SK-MEL-5 (cell line): ENCODE results near the gene KLHDC8B. TPM values are rescaled to one million over a fixed set of nuclear protein-coding genes. Genes with fewer than 3 reads are reported as not detected.
A peak's percentile ranks its signal among the peaks of the same experiment; 100 is the strongest.
"Not testable (repeated sequence)": the region's sequence is repeated elsewhere in the genome, so short reads cannot be mapped to it uniquely, and the experiment has no call there.

Source experiments
- DNase-seq: peaks from one replicate; pipeline ENCODE4 v3.0.0-alpha.2; 2016; ENCODE audit warnings: low read depth, low spot score
- in situ Hi-C: cut with HindIII; loops from 2 replicates; pipeline ENCODE4 v1.10.0; 2016; ENCODE audit warnings: low sequenced_read_pairs, high pct_unique_total_duplicates, low pct_unique_long_range_greater_than_20kb
- total RNA-seq: library from RNA; depleted of rRNA; stranded (reverse); fragments of >200 nt; shearing (Covaris generic); gene quantifications from 2 replicates; pipeline ENCODE4 v1.2.3, GENCODE V29; 2014; rRNA removed

Gene KLHDC8B
- total RNA-seq, 1 experiment from 2014 or later = 12.2 TPM

- DNase-seq = no peak
- in situ Hi-C loops = no loop called here
Observed at GRCh38 chr3:49217688-49218470, 46.5 kb downstream of the KLHDC8B start.

GRCh38 chr3:49218471-49218989 is 47.1 kb downstream of the KLHDC8B start:
- DNase-seq = peak; percentile 17
- in situ Hi-C loops = not testable (repeated sequence)

GRCh38 chr3:49219132-49219531 is 47.7 kb downstream of the KLHDC8B start:
- in situ Hi-C loops = no loop called here
- DNase-seq = no peak

- in situ Hi-C loops, DNase-seq: not testable (repeated sequence)
Observed at GRCh38 chr3:49220985-49221563, 49.7 kb downstream of the KLHDC8B start.

GRCh38 chr3:49222002-49222401 is 50.6 kb downstream of the KLHDC8B start:
- DNase-seq = no peak
- in situ Hi-C loops = no loop called here

Other genes starting within 250 kb of the KLHDC8B start
- gene P4HTM, start 181.4 kb upstream of the KLHDC8B start, total RNA-seq = not detected in 2 replicates
- gene WDR6, start 164.2 kb upstream of the KLHDC8B start, total RNA-seq = 25.7 and 27.3 TPM in 2 replicates
- 35.6 and 41.5 TPM in 2 replicates for gene DALRD3, start 153.0 kb upstream of the KLHDC8B start, total RNA-seq
- 174 and 216 TPM in 2 replicates for gene NDUFAF3, start 149.5 kb upstream of the KLHDC8B start, total RNA-seq
- 463 and 511 TPM in 2 replicates for gene IMPDH2, start 142.2 kb upstream of the KLHDC8B start, total RNA-seq
- gene QRICH1, start 77.5 kb upstream of the KLHDC8B start, total RNA-seq = 58.0 and 75.3 TPM in 2 replicates
- gene QARS1, start 66.8 kb upstream of the KLHDC8B start, total RNA-seq = 228 and 236 TPM in 2 replicates
- gene USP19, start 50.8 kb upstream of the KLHDC8B start, total RNA-seq = 63.3 and 66.0 TPM in 2 replicates
- gene LAMB2, start 38.5 kb upstream of the KLHDC8B start, total RNA-seq = 43.6 and 45.1 TPM in 2 replicates
- 25.3 and 25.5 TPM in 2 replicates for gene CCDC71, start 5.3 kb upstream of the KLHDC8B start, total RNA-seq
- 1.7 and 2.1 TPM in 2 replicates for gene C3orf62, start 105.6 kb downstream of the KLHDC8B start, total RNA-seq
- gene USP4, start 168.5 kb downstream of the KLHDC8B start, total RNA-seq = 11.8 and 12.4 TPM in 2 replicates
- gene GPX1, start 186.8 kb downstream of the KLHDC8B start, total RNA-seq = 28.7 and 29.0 TPM in 2 replicates
- gene RHOA, start 240.4 kb downstream of the KLHDC8B start, total RNA-seq = 283 and 287 TPM in 2 replicates
- gene TCTA, start 240.8 kb downstream of the KLHDC8B start, total RNA-seq = 17.7 and 19.8 TPM in 2 replicates